Thyroid gland (tissue), 4 donors: ENCODE data around the gene SP1.

Experiments
- POLR2A ChIP-seq, 2 donors: fragments of 450-650 bp; IDR thresholded peaks; one replicate each; pipeline ENCODE4 v1.6.1; 2017; ENCODE audit warnings: antibody characterized with exemption in 2 of 2, mild to moderate bottlenecking in 2 of 2, moderate library complexity in 1 of 2
- TF ChIP-seq, protein P1 (sequence below), 6 experiments: fragments of 200-600 bp in 3 of 6; fragments of 450-650 bp in 3 of 6; sonication (generic) in 3 of 6; IDR thresholded peaks; one replicate each; pipeline ENCODE4 v1.5.1; 2016 to 2019; ENCODE audit warnings: antibody characterized with exemption in 6 of 6, mild to moderate bottlenecking in 2 of 6, inconsistent platforms in 1 of 6, moderate library complexity in 1 of 6

DNA sequence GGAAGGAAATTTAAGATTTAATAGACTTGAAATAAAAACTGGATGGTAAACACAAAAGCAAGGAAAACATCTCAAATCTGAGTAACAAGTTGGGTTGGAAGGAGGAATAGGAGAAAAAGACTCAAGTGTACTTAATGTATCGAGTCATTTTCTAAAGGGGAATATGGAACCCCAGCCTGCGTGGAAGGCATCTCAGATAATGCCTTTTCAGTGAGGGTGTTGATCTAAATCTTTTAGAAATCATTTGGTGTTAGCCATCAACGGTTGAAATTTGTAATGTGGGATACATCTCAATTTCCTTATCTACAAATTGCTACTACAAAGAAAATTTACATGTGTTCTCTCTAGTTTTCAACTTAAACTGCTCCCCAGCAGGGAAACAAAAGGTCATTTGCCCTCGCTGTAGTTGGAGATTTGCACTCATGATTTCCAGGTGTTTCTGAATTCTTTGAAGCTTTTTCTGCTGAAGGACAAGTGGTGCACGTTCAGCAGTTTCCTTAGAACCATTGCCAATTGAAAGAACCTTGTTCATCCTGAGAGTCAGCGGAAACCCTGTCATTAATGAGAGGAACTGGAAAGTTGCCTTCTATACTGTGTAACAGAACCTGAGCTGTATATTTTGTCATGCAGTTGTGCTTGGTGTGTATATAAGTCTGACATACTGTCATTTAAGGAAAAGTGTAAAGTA, 74.1 kb downstream of the SP1 start:
- TF ChIP-seq, protein P1, sequence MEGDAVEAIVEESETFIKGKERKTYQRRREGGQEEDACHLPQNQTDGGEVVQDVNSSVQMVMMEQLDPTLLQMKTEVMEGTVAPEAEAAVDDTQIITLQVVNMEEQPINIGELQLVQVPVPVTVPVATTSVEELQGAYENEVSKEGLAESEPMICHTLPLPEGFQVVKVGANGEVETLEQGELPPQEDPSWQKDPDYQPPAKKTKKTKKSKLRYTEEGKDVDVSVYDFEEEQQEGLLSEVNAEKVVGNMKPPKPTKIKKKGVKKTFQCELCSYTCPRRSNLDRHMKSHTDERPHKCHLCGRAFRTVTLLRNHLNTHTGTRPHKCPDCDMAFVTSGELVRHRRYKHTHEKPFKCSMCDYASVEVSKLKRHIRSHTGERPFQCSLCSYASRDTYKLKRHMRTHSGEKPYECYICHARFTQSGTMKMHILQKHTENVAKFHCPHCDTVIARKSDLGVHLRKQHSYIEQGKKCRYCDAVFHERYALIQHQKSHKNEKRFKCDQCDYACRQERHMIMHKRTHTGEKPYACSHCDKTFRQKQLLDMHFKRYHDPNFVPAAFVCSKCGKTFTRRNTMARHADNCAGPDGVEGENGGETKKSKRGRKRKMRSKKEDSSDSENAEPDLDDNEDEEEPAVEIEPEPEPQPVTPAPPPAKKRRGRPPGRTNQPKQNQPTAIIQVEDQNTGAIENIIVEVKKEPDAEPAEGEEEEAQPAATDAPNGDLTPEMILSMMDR (IDR thresholded peaks at IDR 0.05) = no peak
- TF ChIP-seq POLR2A (IDR thresholded peaks at IDR 0.05) = no peak
